ENCODE results near the gene UBTFL1. TPM values are rescaled to one million over a fixed set of nuclear protein-coding genes. Genes with fewer than 3 reads are reported as not detected.
"Not testable (repeated sequence)": the region's sequence is repeated elsewhere in the genome, so short reads cannot be mapped to it uniquely, and the experiment has no call there.

UBTFL1 gene
- total RNA-seq, 1 experiment from 2014 or later = not detected

- DNase-seq (ENCODE audit: low read depth, low spot score); BruUV-seq (replicated peaks); H3K27ac ChIP-seq (ENCODE audit: low read depth, low read length); ATAC-seq; POLR2A ChIA-PET; H3K36me3 ChIP-seq (ENCODE audit: control insufficient read depth in 1 of 2, insufficient read depth in 2 of 2, low read length in 2 of 2); H3K9me3 ChIP-seq (ENCODE audit: control insufficient read depth in 1 of 2, insufficient read depth in 1 of 2, low read depth in 1 of 2, low read length in 2 of 2); H4K20me1 ChIP-seq (ENCODE audit: insufficient read depth); CTCF ChIA-PET; H3K9ac ChIP-seq (ENCODE audit: low read length); H3K27me3 ChIP-seq (ENCODE audit: insufficient read depth, low read length); H3K4me3 ChIP-seq (replicated peaks in 1 of 2; ENCODE audit: low read depth in 1 of 2, low read length in 2 of 2); H2AFZ ChIP-seq (ENCODE audit: low read depth, low read length, poor library complexity, severe bottlenecking); RAD21 ChIA-PET (ENCODE audit: low non-redundant PET in 1 of 2, low total read pairs in 2 of 2, uncharacterized antibody in 2 of 2, unreplicated experiment in 2 of 2); H3K4me2 ChIP-seq (ENCODE audit: low read length); H3K4me1 ChIP-seq (ENCODE audit: control insufficient read depth in 1 of 2, insufficient read depth in 2 of 2, low read length in 2 of 2); intact Hi-C loops (cut with micrococcal nuclease); H3K9me2 ChIP-seq (ENCODE audit: insufficient read depth); H3K79me2 ChIP-seq (ENCODE audit: insufficient read depth, low read length): not testable (repeated sequence)
Measured at GRCh38 chr11:90053545-90053944, 32.2 kb upstream of the UBTFL1 start.

- H3K4me3 ChIP-seq (replicated peaks in 1 of 2; ENCODE audit: low read depth in 1 of 2, low read length in 2 of 2); RAD21 ChIA-PET (ENCODE audit: low non-redundant PET in 1 of 2, low total read pairs in 2 of 2, uncharacterized antibody in 2 of 2, unreplicated experiment in 2 of 2); CTCF ChIA-PET; DNase-seq (ENCODE audit: low read depth, low spot score); POLR2A ChIA-PET; H3K9me3 ChIP-seq (ENCODE audit: control insufficient read depth in 1 of 2, insufficient read depth in 1 of 2, low read depth in 1 of 2, low read length in 2 of 2); BruUV-seq (replicated peaks); H3K27me3 ChIP-seq (ENCODE audit: insufficient read depth, low read length); H3K4me2 ChIP-seq (ENCODE audit: low read length); H3K9me2 ChIP-seq (ENCODE audit: insufficient read depth); H3K27ac ChIP-seq (ENCODE audit: low read depth, low read length); H2AFZ ChIP-seq (ENCODE audit: low read depth, low read length, poor library complexity, severe bottlenecking); H3K36me3 ChIP-seq (ENCODE audit: control insufficient read depth in 1 of 2, insufficient read depth in 2 of 2, low read length in 2 of 2); H3K4me1 ChIP-seq (ENCODE audit: control insufficient read depth in 1 of 2, insufficient read depth in 2 of 2, low read length in 2 of 2); intact Hi-C loops (cut with micrococcal nuclease); ATAC-seq; H4K20me1 ChIP-seq (ENCODE audit: insufficient read depth); H3K9ac ChIP-seq (ENCODE audit: low read length); H3K79me2 ChIP-seq (ENCODE audit: insufficient read depth, low read length): not testable (repeated sequence)
Measured at GRCh38 chr11:90088731-90089130, 3.0 kb downstream of the UBTFL1 start.

GRCh38 chr11:90095230-90095924, 9.6 kb downstream of the UBTFL1 start:
- H3K4me2 ChIP-seq (ENCODE audit: low read length); H4K20me1 ChIP-seq (ENCODE audit: insufficient read depth); H3K36me3 ChIP-seq (ENCODE audit: control insufficient read depth in 1 of 2, insufficient read depth in 2 of 2, low read length in 2 of 2); intact Hi-C loops (cut with micrococcal nuclease); H3K9me3 ChIP-seq (ENCODE audit: control insufficient read depth in 1 of 2, insufficient read depth in 1 of 2, low read depth in 1 of 2, low read length in 2 of 2); H3K79me2 ChIP-seq (ENCODE audit: insufficient read depth, low read length); CTCF ChIA-PET; ATAC-seq; H3K9me2 ChIP-seq (ENCODE audit: insufficient read depth); H3K9ac ChIP-seq (ENCODE audit: low read length); RAD21 ChIA-PET (ENCODE audit: low non-redundant PET in 1 of 2, low total read pairs in 2 of 2, uncharacterized antibody in 2 of 2, unreplicated experiment in 2 of 2); H3K27ac ChIP-seq (ENCODE audit: low read depth, low read length); BruUV-seq (replicated peaks); H3K27me3 ChIP-seq (ENCODE audit: insufficient read depth, low read length); DNase-seq (ENCODE audit: low read depth, low spot score); H2AFZ ChIP-seq (ENCODE audit: low read depth, low read length, poor library complexity, severe bottlenecking); H3K4me1 ChIP-seq (ENCODE audit: control insufficient read depth in 1 of 2, insufficient read depth in 2 of 2, low read length in 2 of 2); H3K4me3 ChIP-seq (replicated peaks in 1 of 2; ENCODE audit: low read depth in 1 of 2, low read length in 2 of 2); POLR2A ChIA-PET: not testable (repeated sequence)

- H2AFZ ChIP-seq (ENCODE audit: low read depth, low read length, poor library complexity, severe bottlenecking); H3K27ac ChIP-seq (ENCODE audit: low read depth, low read length); H3K4me1 ChIP-seq (ENCODE audit: control insufficient read depth in 1 of 2, insufficient read depth in 2 of 2, low read length in 2 of 2); H3K9me2 ChIP-seq (ENCODE audit: insufficient read depth); H4K20me1 ChIP-seq (ENCODE audit: insufficient read depth); POLR2A ChIA-PET; H3K4me2 ChIP-seq (ENCODE audit: low read length); H3K36me3 ChIP-seq (ENCODE audit: control insufficient read depth in 1 of 2, insufficient read depth in 2 of 2, low read length in 2 of 2); DNase-seq (ENCODE audit: low read depth, low spot score); H3K9ac ChIP-seq (ENCODE audit: low read length); H3K9me3 ChIP-seq (ENCODE audit: control insufficient read depth in 1 of 2, insufficient read depth in 1 of 2, low read depth in 1 of 2, low read length in 2 of 2); RAD21 ChIA-PET (ENCODE audit: low non-redundant PET in 1 of 2, low total read pairs in 2 of 2, uncharacterized antibody in 2 of 2, unreplicated experiment in 2 of 2); ATAC-seq; BruUV-seq (replicated peaks); H3K27me3 ChIP-seq (ENCODE audit: insufficient read depth, low read length); H3K79me2 ChIP-seq (ENCODE audit: insufficient read depth, low read length); intact Hi-C loops (cut with micrococcal nuclease); CTCF ChIA-PET; H3K4me3 ChIP-seq (replicated peaks in 1 of 2; ENCODE audit: low read depth in 1 of 2, low read length in 2 of 2): not testable (repeated sequence)
Measured at GRCh38 chr11:90098261-90098660, 12.5 kb downstream of the UBTFL1 start.
